ENCODE data around the gene TMTC1.

DNA sequence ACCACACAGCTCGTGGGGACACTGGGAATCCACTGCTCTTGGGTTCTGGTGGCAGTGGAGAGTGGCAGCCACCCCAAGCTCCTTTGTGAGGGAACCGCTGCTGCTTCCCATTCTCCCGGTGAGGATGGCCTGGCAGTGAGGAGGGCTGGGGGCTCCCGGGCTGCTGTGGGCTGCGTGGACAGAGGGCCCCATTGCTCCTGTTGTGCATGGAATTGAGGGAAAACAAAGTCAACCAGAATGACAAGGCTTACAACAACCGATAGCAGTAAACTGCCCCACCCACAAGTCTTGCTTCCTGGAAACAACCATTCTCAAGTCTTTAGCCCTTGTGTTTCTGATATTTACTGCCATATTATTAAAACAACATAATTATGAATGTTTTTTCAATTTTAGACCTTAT is 32.1 kb downstream of the TMTC1 start:
- TF ChIP-seq POLR2A (IDR thresholded peaks at IDR 0.05) (no peak), CTCF (IDR thresholded peaks at IDR 0.05) (no peak)
